ENCODE results near the gene STT3A. TPM values are rescaled to one million over a fixed set of nuclear protein-coding genes. Genes with fewer than 3 reads are reported as not detected.

The STT3A gene
- total and polyA plus RNA-seq, 2 of the 13 experiments (the other 11 are each of a cell fraction or from before 2014, with no cell fraction given), result 229 to 319 TPM

DNA sequence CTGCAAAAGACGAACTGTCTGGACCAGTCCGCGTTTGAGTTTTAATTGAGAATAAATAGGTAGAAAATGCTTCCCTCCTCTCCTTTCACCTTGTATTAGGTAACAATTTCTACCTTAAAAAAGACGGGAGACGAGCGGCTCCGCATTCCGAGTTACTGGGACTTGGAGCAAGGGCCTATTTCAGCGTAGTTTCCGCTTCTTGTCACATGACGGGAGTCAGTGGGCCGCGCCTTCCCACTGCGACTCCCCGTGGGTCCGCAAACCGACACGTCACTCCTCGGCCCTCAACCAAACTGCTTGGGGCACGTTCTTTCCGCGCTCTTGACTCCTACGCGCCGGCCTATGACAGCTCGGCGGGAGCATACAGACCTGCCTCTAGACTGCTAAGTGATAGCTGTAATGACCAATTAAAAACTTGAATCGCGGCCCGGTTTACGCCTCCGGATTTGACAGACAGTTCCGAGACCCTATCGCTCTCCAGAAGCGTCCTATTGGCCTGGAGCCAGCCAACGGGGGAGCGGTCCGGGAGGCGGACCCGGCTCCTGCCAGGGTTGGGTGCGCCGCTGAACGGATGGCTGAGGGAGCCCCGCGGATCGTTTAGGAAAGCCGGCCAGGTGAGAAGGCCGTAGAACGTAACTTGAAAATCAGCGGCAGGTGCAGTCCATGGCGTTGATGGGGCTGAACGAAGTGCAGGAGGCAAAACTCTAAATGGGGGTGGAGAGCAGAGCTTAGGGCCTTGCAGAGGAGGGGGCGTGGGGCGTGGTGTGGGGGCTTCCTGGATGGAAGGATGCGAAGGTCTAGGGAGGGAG is at the start of gene STT3A (continued):
- TF ChIP-seq HOXA5 (CRISPR knock-in tag; IDR thresholded peaks at IDR 0.05) (no peak; the same call in 1 of the 2 replicates), SNRNP70 (IDR thresholded peaks at IDR 0.05; ENCODE audit: low read depth, low read length) (no peak), ZSCAN21 (CRISPR knock-in tag; IDR thresholded peaks at IDR 0.05; ENCODE audit: borderline replicate concordance) (no peak), ZBTB42 (CRISPR knock-in tag; IDR thresholded peaks at IDR 0.05) (no peak), KDM5B (CRISPR knock-in tag; IDR thresholded peaks at IDR 0.05; ENCODE audit: borderline replicate concordance) (peak; percentile 85; the same call in 1 of the 2 replicates), FOSL1 (CRISPR knock-in tag; IDR thresholded peaks at IDR 0.05; ENCODE audit: borderline replicate concordance) (no peak), ZFYVE20 (CRISPR knock-in tag; IDR thresholded peaks at IDR 0.05; ENCODE audit: borderline replicate concordance, low read depth) (no peak), ZXDC (CRISPR knock-in tag; IDR thresholded peaks at IDR 0.05) (no peak; the same call in 1 of the 2 replicates), MAZ (IDR thresholded peaks at IDR 0.05; ENCODE audit: borderline replicate concordance, low read depth, low read length) (no peak), MAZ (CRISPR knock-in tag; IDR thresholded peaks at IDR 0.05; ENCODE audit: low read depth) (peak; percentile 70), ETV5 (CRISPR knock-in tag; IDR thresholded peaks at IDR 0.05; ENCODE audit: borderline replicate concordance) (peak; percentile 64; the same call in 1 of the 2 replicates), JARID2 (CRISPR knock-in tag; IDR thresholded peaks at IDR 0.05; ENCODE audit: insufficient replicate concordance) (no peak), NFIB (CRISPR knock-in tag; IDR thresholded peaks at IDR 0.05; ENCODE audit: borderline replicate concordance) (no peak), NCOA2 (CRISPR knock-in tag; IDR thresholded peaks at IDR 0.05) (no peak; the same call in 1 of the 2 replicates), ZNF335 (CRISPR knock-in tag; IDR thresholded peaks at IDR 0.05) (no peak; the same call in 1 of the 2 replicates), GLMP (CRISPR knock-in tag; IDR thresholded peaks at IDR 0.05; ENCODE audit: borderline replicate concordance) (no peak)
- TF ChIP-seq, protein P1, sequence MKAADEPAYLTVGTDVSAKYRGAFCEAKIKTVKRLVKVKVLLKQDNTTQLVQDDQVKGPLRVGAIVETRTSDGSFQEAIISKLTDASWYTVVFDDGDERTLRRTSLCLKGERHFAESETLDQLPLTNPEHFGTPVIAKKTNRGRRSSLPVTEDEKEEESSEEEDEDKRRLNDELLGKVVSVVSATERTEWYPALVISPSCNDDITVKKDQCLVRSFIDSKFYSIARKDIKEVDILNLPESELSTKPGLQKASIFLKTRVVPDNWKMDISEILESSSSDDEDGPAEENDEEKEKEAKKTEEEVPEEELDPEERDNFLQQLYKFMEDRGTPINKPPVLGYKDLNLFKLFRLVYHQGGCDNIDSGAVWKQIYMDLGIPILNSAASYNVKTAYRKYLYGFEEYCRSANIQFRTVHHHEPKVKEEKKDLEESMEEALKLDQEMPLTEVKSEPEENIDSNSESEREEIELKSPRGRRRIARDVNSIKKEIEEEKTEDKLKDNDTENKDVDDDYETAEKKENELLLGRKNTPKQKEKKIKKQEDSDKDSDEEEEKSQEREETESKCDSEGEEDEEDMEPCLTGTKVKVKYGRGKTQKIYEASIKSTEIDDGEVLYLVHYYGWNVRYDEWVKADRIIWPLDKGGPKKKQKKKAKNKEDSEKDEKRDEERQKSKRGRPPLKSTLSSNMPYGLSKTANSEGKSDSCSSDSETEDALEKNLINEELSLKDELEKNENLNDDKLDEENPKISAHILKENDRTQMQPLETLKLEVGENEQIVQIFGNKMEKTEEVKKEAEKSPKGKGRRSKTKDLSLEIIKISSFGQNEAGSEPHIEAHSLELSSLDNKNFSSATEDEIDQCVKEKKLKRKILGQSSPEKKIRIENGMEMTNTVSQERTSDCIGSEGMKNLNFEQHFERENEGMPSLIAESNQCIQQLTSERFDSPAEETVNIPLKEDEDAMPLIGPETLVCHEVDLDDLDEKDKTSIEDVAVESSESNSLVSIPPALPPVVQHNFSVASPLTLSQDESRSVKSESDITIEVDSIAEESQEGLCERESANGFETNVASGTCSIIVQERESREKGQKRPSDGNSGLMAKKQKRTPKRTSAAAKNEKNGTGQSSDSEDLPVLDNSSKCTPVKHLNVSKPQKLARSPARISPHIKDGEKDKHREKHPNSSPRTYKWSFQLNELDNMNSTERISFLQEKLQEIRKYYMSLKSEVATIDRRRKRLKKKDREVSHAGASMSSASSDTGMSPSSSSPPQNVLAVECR (CRISPR knock-in tag; IDR thresholded peaks at IDR 0.05; ENCODE audit: borderline replicate concordance), result peak; percentile 90; the same call in 1 of the 2 replicates
- TF ChIP-seq, protein P2, sequence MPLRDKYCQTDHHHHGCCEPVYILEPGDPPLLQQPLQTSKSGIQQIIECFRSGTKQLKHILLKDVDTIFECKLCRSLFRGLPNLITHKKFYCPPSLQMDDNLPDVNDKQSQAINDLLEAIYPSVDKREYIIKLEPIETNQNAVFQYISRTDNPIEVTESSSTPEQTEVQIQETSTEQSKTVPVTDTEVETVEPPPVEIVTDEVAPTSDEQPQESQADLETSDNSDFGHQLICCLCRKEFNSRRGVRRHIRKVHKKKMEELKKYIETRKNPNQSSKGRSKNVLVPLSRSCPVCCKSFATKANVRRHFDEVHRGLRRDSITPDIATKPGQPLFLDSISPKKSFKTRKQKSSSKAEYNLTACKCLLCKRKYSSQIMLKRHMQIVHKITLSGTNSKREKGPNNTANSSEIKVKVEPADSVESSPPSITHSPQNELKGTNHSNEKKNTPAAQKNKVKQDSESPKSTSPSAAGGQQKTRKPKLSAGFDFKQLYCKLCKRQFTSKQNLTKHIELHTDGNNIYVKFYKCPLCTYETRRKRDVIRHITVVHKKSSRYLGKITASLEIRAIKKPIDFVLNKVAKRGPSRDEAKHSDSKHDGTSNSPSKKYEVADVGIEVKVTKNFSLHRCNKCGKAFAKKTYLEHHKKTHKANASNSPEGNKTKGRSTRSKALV (CRISPR knock-in tag; IDR thresholded peaks at IDR 0.05), result 0 out of 2 replicates have a peak, but pooled peaks have one; percentile 52
